Trophoblast cell (in vitro differentiated cells and primary cell): Measurements from ENCODE around the gene UPK3A.

Experiments used
- DNase-seq, 2 donors: peaks; one replicate each; pipeline ENCODE4 v3.0.0-alpha.2; 2016
- H2AFZ ChIP-seq: 2 replicates; pipeline ENCODE4 v1.6.1; 2013; ENCODE audit warnings: low read length, moderate library complexity, mild to moderate bottlenecking; ENCODE audit not compliant: insufficient read depth, poor library complexity
- H2AK5ac ChIP-seq: 2 replicates; pipeline ENCODE4 v1.6.1; 2013; ENCODE audit warnings: mild to moderate bottlenecking, low read length
- H2BK120ac ChIP-seq: 2 replicates; pipeline ENCODE4 v1.6.1; 2013; ENCODE audit warnings: low read length, mild to moderate bottlenecking, moderate library complexity; ENCODE audit not compliant: insufficient read depth, poor library complexity
- H2BK12ac ChIP-seq: 2 replicates; pipeline ENCODE4 v1.6.1; 2013; ENCODE audit warnings: mild to moderate bottlenecking, low read length, moderate library complexity
- H2BK5ac ChIP-seq: 2 replicates; pipeline ENCODE4 v1.6.1; 2013; ENCODE audit warnings: low read length, low read depth, moderate library complexity, mild to moderate bottlenecking; ENCODE audit not compliant: poor library complexity
- H3K14ac ChIP-seq: 2 replicates; pipeline ENCODE4 v1.6.1; 2013; ENCODE audit warnings: mild to moderate bottlenecking, low read length
- H3K18ac ChIP-seq: 2 replicates; pipeline ENCODE4 v1.6.1; 2013; ENCODE audit warnings: mild to moderate bottlenecking, low read length
- H3K23ac ChIP-seq: 2 replicates; pipeline ENCODE4 v1.6.1; 2013; ENCODE audit warnings: low read length
- H3K27ac ChIP-seq: 2 replicates; pipeline ENCODE4 v1.5.1; 2013; ENCODE audit warnings: low read depth, mild to moderate bottlenecking, inconsistent platforms, low read length, moderate library complexity
- H3K27me3 ChIP-seq: 2 replicates; pipeline ENCODE4 v1.6.1; 2013; ENCODE audit warnings: inconsistent platforms, mild to moderate bottlenecking, low read length, moderate library complexity; ENCODE audit not compliant: insufficient read depth
- H3K36me3 ChIP-seq, 2 experiments: 1 replicate in 1 of 2; 2 replicates in 1 of 2; pipeline ENCODE4 v1.6.1; 2013; ENCODE audit warnings: low read length in 2 of 2, mild to moderate bottlenecking in 2 of 2, moderate library complexity in 1 of 2; ENCODE audit not compliant: insufficient read depth in 2 of 2, control insufficient read depth in 1 of 2
- H3K4ac ChIP-seq: 2 replicates; pipeline ENCODE4 v1.6.1; 2013; ENCODE audit warnings: low read depth, mild to moderate bottlenecking, low read length, moderate library complexity
- H3K4me1 ChIP-seq, 2 experiments: 1 replicate in 1 of 2; 2 replicates in 1 of 2; pipeline ENCODE4 v1.6.1; 2013; ENCODE audit warnings: low read length in 2 of 2, mild to moderate bottlenecking in 2 of 2, moderate library complexity in 1 of 2; ENCODE audit not compliant: insufficient read depth in 2 of 2, control insufficient read depth in 1 of 2
- H3K4me2 ChIP-seq: 2 replicates; pipeline ENCODE4 v1.6.1; 2013; ENCODE audit warnings: inconsistent platforms, mild to moderate bottlenecking, low read length, moderate library complexity
- H3K4me3 ChIP-seq: 2 replicates; pipeline ENCODE4 v1.5.1; 2013; ENCODE audit warnings: mild to moderate bottlenecking, low read depth, low read length, inconsistent platforms
- H3K79me1 ChIP-seq: one replicate; pipeline ENCODE4 v1.6.1; 2013; ENCODE audit warnings: low read length
- H3K79me2 ChIP-seq: 2 replicates; pipeline ENCODE4 v1.6.1; 2013; ENCODE audit warnings: low read length, mild to moderate bottlenecking; ENCODE audit not compliant: control insufficient read depth, insufficient read depth, poor library complexity
- H3K9ac ChIP-seq: 2 replicates; pipeline ENCODE4 v1.6.1; 2013; ENCODE audit warnings: mild to moderate bottlenecking, low read length
- H3K9me3 ChIP-seq: 2 replicates; pipeline ENCODE4 v1.6.1; 2013; ENCODE audit warnings: low read depth, mild to moderate bottlenecking, control low read depth, inconsistent platforms, low read length; ENCODE audit not compliant: insufficient read depth
- H4K12ac ChIP-seq: 2 replicates; pipeline ENCODE4 v1.6.1; 2013; ENCODE audit warnings: low read depth, mild to moderate bottlenecking, low read length, moderate library complexity
- H4K8ac ChIP-seq: 2 replicates; pipeline ENCODE4 v1.6.1; 2013; ENCODE audit warnings: low read depth, mild to moderate bottlenecking, low read length, moderate library complexity
- H4K91ac ChIP-seq: one replicate; pipeline ENCODE4 v1.6.1; 2013; ENCODE audit warnings: low read depth, mild to moderate bottlenecking, low read length, moderate library complexity
- WGBS: extraction: QIAGEN DNeasy Blood & Tissue Kit; methylation state at CpG from one replicate; pipeline ENCODE4 v1.1.7; 2013; ENCODE audit warnings: missing lambda C conversion rate; ENCODE audit not compliant: insufficient read length, insufficient coverage; ENCODE audit errors: extremely low coverage; 5-methylcytosine and 5-hydroxymethylcytosine counted together

UPK3A gene

GRCh38 chr22:45335854-45336522, 51.2 kb downstream of the UPK3A start:
- Histone ChIP-seq H3K27ac (no peak overlapping the region), H2BK12ac (no peak overlapping the region), H3K79me1 (no peaks in the 10 kb centered on the region), H3K18ac (no peak overlapping the region), H4K91ac (no peak overlapping the region), H3K14ac (no peak overlapping the region), H2AFZ (no peak overlapping the region), H3K27me3 (no peaks in the 10 kb centered on the region), H3K4me1 (no peaks in the 10 kb centered on the region), H2BK5ac (no peak overlapping the region), H3K4me3 (no peak overlapping the region), H3K4ac (no peak overlapping the region), H3K9ac (no peak overlapping the region), H2AK5ac (no peak overlapping the region), H4K8ac (no peak overlapping the region), H3K4me2 (no peak overlapping the region), H3K9me3 (no peaks in the 10 kb centered on the region), H3K23ac (no peak overlapping the region), H4K12ac (no peak overlapping the region), H2BK120ac (no peak overlapping the region), H3K36me3 (peaks cover 52 to 59% of the 10 kb centered on the region in 2 experiments), H3K79me2 (no peaks in the 10 kb centered on the region)
- DNase-seq, result no peak
- WGBS, result no CpG with 5 or more reads among the region's 29 CpGs

DNA sequence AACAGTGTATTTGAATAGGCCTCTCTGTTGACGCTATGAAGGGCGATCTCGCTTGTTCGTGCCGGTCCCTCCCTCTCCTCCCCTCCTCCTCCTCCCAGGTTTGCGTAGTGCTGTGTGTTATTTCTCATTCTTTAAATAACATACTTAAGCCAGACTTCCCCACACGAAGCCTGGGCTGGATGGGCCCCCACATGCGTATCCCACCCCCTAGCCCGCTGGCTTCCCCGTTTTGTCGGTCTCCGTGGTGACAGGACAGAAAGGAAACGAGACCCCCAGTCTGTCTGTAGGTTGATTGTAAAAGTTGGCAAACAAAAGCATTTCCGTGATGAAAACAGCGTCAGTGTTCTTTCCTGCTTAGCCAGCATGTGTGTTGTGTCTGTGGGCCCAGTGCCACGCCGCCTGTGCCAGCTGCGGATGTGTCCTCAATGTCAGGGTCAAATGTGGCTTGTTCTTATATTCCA, 52.3 kb downstream of the UPK3A start:
- peaks cover 48 to 57% of the 10 kb centered on the region in 2 experiments for H3K36me3 ChIP-seq
- H3K23ac ChIP-seq, result no peak overlapping the region
- no peak overlapping the region for H2AK5ac ChIP-seq
- no peak overlapping the region for H4K91ac ChIP-seq
- H3K4me3 ChIP-seq, result no peak overlapping the region
- no CpG with 5 or more reads among the region's 18 CpGs for WGBS
- no peak overlapping the region for H2AFZ ChIP-seq
- no peak for DNase-seq
- H3K4ac ChIP-seq, result no peak overlapping the region
- H2BK5ac ChIP-seq, result no peak overlapping the region
- no peak overlapping the region for H3K18ac ChIP-seq
- no peaks in the 10 kb centered on the region for H3K79me1 ChIP-seq
- no peaks in the 10 kb centered on the region for H3K4me1 ChIP-seq
- H3K4me2 ChIP-seq, result no peak overlapping the region
- H2BK120ac ChIP-seq, result no peak overlapping the region
- no peak overlapping the region for H3K9ac ChIP-seq
- no peak overlapping the region for H4K8ac ChIP-seq
- H4K12ac ChIP-seq, result no peak overlapping the region
- H3K9me3 ChIP-seq, result no peaks in the 10 kb centered on the region
- H3K14ac ChIP-seq, result no peak overlapping the region
- H3K27me3 ChIP-seq, result no peaks in the 10 kb centered on the region
- H2BK12ac ChIP-seq, result no peak overlapping the region
- H3K79me2 ChIP-seq, result no peaks in the 10 kb centered on the region
- H3K27ac ChIP-seq, result no peak overlapping the region

DNA sequence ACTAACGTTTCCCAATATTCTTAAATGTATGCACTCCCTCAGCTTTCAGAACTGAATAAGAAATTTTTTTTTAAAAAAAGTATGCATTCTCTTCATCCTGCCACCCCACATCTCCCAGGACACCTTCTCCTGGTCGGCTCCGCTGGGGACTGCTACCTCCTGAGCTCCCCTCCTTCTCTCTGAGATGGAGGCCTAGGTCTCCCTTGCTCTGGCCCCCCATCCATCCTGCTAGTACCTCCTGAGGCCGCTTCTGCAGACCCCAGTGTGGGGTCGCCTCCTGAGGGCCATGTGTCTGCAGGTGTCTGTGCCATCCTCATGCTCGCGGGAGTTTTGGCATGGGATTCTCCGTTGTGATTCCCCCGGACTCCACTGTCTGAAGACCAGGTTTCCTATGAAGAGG, 52.8 kb downstream of the UPK3A start:
- no peak overlapping the region for H4K91ac ChIP-seq
- H3K9ac ChIP-seq, result no peak overlapping the region
- no peak overlapping the region for H3K4ac ChIP-seq
- WGBS, result no CpG with 5 or more reads among the region's 9 CpGs
- H2AK5ac ChIP-seq, result no peak overlapping the region
- no peak overlapping the region for H3K18ac ChIP-seq
- H3K4me3 ChIP-seq, result no peak overlapping the region
- no peak overlapping the region for H2BK12ac ChIP-seq
- no peak overlapping the region for H3K14ac ChIP-seq
- no peak overlapping the region for H3K27ac ChIP-seq
- H2BK5ac ChIP-seq, result no peak overlapping the region
- H3K4me2 ChIP-seq, result no peak overlapping the region
- H2BK120ac ChIP-seq, result no peak overlapping the region
- H3K79me2 ChIP-seq, result no peaks in the 10 kb centered on the region
- no peaks in the 10 kb centered on the region for H3K79me1 ChIP-seq
- DNase-seq, result no peak
- peaks cover 47 to 54% of the 10 kb centered on the region in 2 experiments for H3K36me3 ChIP-seq
- no peaks in the 10 kb centered on the region for H3K27me3 ChIP-seq
- no peaks in the 10 kb centered on the region for H3K9me3 ChIP-seq
- no peak overlapping the region for H4K8ac ChIP-seq
- no peak overlapping the region for H2AFZ ChIP-seq
- no peaks in the 10 kb centered on the region for H3K4me1 ChIP-seq
- no peak overlapping the region for H3K23ac ChIP-seq
- no peak overlapping the region for H4K12ac ChIP-seq

- Histone ChIP-seq H3K9me3 (no peaks in the 10 kb centered on the region), H3K4me3 (no peak overlapping the region), H3K79me2 (no peaks in the 10 kb centered on the region), H4K91ac (no peak overlapping the region), H2AFZ (no peak overlapping the region), H3K27me3 (no peaks in the 10 kb centered on the region), H3K4me1 (no peaks in the 10 kb centered on the region), H4K8ac (no peak overlapping the region), H3K23ac (no peak overlapping the region), H2BK120ac (no peak overlapping the region), H2BK12ac (no peak overlapping the region), H3K14ac (no peak overlapping the region), H2BK5ac (no peak overlapping the region), H2AK5ac (no peak overlapping the region), H3K4me2 (no peak overlapping the region), H3K36me3 (peaks cover 45 to 53% of the 10 kb centered on the region in 2 experiments), H3K27ac (no peak overlapping the region), H3K18ac (no peak overlapping the region), H3K4ac (no peak overlapping the region), H3K9ac (no peak overlapping the region), H4K12ac (no peak overlapping the region), H3K79me1 (no peaks in the 10 kb centered on the region)
- no peak for DNase-seq
- no CpG with 5 or more reads among the region's 7 CpGs for WGBS
Measured at GRCh38 chr22:45338795-45339194, 54.0 kb downstream of the UPK3A start.
